Epithelial cell of esophagus (primary cell): ENCODE results near the gene PLXNC1.

ENCODE experiments used
- DNase-seq: peaks from one replicate; pipeline ENCODE4 v3.0.0; 2010; ENCODE audit warnings: low read depth
- H3K4me3 ChIP-seq: 2 replicates; pipeline ENCODE4 v1.5.1; 2011; ENCODE audit warnings: mild to moderate bottlenecking, low read length, control low read depth
- CTCF ChIP-seq: IDR thresholded peaks from 2 replicates; pipeline ENCODE4 v1.5.1; 2011; ENCODE audit warnings: low read depth, mild to moderate bottlenecking, low read length, control low read depth, inconsistent platforms; ENCODE audit not compliant: insufficient read depth; ENCODE audit errors: missing control alignments

The PLXNC1 gene

GRCh38 chr12:94265539-94265938 lies 117.2 kb downstream of the PLXNC1 start:
- no peak for DNase-seq
- H3K4me3 ChIP-seq, result no peak overlapping the region
- TF ChIP-seq CTCF, result no peak

- no peak overlapping the region for H3K4me3 ChIP-seq
- TF ChIP-seq CTCF, result no peak
- no peak for DNase-seq
Observed at GRCh38 chr12:94265966-94266745, 117.8 kb downstream of the PLXNC1 start.

GRCh38 chr12:94266796-94267536 lies 118.6 kb downstream of the PLXNC1 start:
- DNase-seq, result peak; percentile 35
- H3K4me3 ChIP-seq, result no peak overlapping the region
- TF ChIP-seq CTCF, result no peak

- TF ChIP-seq CTCF, result no peak
- no peak for DNase-seq
Observed at GRCh38 chr12:94267537-94267872, 119.1 kb downstream of the PLXNC1 start.

GRCh38 chr12:94267921-94268471 lies 119.6 kb downstream of the PLXNC1 start:
- no peak for TF ChIP-seq CTCF
- no peak for DNase-seq
- no peak overlapping the region for H3K4me3 ChIP-seq

More at GRCh38 chr12:94267537-94267872, 119.1 kb downstream of the PLXNC1 start:
- no peak overlapping the region for H3K4me3 ChIP-seq

- no peak for TF ChIP-seq CTCF
- DNase-seq, result no peak
- no peak overlapping the region for H3K4me3 ChIP-seq
Observed at GRCh38 chr12:94269316-94269999, 121.1 kb downstream of the PLXNC1 start.
